ENCODE results near the gene BRINP3. TPM values are rescaled to one million over a fixed set of nuclear protein-coding genes. Genes with fewer than 3 reads are reported as not detected.

Gene BRINP3
- total and polyA plus RNA-seq, 11 donors: 0.15 to 2.7 (median 0.41) TPM; not detected in 3

DNA sequence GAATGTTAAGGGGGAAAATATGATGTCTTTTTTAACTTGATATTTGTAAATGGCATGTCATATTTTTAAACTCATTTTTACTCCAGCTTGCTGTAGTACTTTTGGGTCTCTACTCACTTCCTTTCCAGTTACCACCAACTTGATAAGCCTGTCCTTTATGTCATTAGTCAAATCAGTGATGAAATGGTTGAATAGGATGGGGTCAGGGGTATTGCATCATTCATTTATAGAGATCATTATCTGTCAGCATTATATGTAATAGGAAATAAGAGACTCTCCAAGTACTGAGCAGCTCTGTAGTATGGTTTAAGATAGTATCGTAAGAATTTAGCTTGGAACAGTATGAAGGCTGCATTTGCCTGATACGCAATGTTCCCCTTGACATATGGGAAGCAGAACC, 227.3 kb downstream of the BRINP3 start:
- WGBS, 4 donors: 91 to 96% (median 95%) methylated on average over 2 of the region's 2 CpGs
- no peaks in the 10 kb centered on the region for H3K36me3 ChIP-seq
- no peak overlapping the region for H3K27ac ChIP-seq
- no peaks in the 10 kb centered on the region for H3K4me1 ChIP-seq
- DNase-seq (no peak), ATAC-seq (no peak)
- intact Hi-C loops (cut with DNase I): no loop called here
- H3K4me3 ChIP-seq: no peak overlapping the region
- H3K9me3 ChIP-seq: peaks cover 0 to 14% (median 0%) of the 10 kb centered on the region in 12 donors
- TF ChIP-seq, protein P1, sequence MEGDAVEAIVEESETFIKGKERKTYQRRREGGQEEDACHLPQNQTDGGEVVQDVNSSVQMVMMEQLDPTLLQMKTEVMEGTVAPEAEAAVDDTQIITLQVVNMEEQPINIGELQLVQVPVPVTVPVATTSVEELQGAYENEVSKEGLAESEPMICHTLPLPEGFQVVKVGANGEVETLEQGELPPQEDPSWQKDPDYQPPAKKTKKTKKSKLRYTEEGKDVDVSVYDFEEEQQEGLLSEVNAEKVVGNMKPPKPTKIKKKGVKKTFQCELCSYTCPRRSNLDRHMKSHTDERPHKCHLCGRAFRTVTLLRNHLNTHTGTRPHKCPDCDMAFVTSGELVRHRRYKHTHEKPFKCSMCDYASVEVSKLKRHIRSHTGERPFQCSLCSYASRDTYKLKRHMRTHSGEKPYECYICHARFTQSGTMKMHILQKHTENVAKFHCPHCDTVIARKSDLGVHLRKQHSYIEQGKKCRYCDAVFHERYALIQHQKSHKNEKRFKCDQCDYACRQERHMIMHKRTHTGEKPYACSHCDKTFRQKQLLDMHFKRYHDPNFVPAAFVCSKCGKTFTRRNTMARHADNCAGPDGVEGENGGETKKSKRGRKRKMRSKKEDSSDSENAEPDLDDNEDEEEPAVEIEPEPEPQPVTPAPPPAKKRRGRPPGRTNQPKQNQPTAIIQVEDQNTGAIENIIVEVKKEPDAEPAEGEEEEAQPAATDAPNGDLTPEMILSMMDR (IDR thresholded peaks at IDR 0.05): no peak
- no peak for TF ChIP-seq POLR2A (IDR thresholded peaks at IDR 0.05)
- H3K27me3 ChIP-seq: no peaks in the 10 kb centered on the region

DNA sequence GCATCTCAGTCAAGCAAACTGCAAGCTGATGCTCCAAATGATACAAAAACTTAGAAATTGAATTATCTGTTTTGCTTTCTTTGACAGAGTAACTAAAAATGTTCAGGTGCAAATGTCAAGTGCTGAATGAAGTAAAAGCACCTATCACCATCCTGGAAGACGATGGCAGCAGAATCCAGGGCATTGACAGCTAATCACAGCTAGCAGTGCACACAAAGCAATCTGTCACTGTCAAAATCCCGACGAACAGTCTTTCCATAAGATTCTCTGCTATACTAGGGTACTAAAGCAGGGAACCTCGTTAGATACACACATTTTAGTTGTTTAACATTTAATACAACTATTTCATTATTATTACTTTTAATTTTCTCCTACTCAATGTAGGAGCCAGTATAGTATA, 233.3 kb downstream of the BRINP3 start:
- H3K27me3 ChIP-seq: no peaks in the 10 kb centered on the region
- no peak overlapping the region for H3K4me3 ChIP-seq
- no peak overlapping the region for H3K27ac ChIP-seq
- no peaks in the 10 kb centered on the region for H3K36me3 ChIP-seq
- intact Hi-C loops (cut with DNase I): no loop called here
- DNase-seq (no peak), ATAC-seq (no peak)
- no peak for TF ChIP-seq POLR2A (IDR thresholded peaks at IDR 0.05)
- TF ChIP-seq, protein P1 (IDR thresholded peaks at IDR 0.05): no peak
- no peaks in the 10 kb centered on the region for H3K4me1 ChIP-seq
- H3K9me3 ChIP-seq: no peaks in the 10 kb centered on the region
- 32 to 50% (median 46%) methylated on average over 4 of the region's 4 CpGs for WGBS, 4 donors

DNA sequence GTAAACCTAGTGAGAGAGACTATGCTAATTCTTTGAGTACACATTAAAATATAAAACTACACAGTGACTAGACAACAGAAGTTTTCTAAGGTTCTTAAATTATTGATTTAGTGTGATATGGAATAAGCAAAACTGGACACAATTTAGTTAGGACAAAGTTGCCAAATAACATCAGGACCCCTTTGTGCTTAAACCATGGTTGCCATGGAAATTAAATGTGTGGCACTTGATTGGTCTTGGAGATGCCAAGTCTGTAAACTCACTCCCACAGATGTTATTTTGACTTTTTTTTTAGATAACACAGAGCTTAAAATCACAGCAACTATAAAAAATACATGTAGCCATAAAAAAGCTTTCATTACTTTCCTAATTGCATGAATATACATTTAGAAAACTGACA, 234.6 kb downstream of the BRINP3 start:
- Histone ChIP-seq H3K4me1 (no peaks in the 10 kb centered on the region), H3K4me3 (no peak overlapping the region), H3K27me3 (no peaks in the 10 kb centered on the region), H3K27ac (no peak overlapping the region), H3K36me3 (no peaks in the 10 kb centered on the region), H3K9me3 (peaks cover 0 to 4% (median 0%) of the 10 kb centered on the region in 12 donors)
- DNase-seq (no peak), ATAC-seq (no peak)
- no peak for TF ChIP-seq POLR2A (IDR thresholded peaks at IDR 0.05)
- TF ChIP-seq, protein P1 (IDR thresholded peaks at IDR 0.05): no peak
- intact Hi-C loops (cut with DNase I): no loop called here

DNA sequence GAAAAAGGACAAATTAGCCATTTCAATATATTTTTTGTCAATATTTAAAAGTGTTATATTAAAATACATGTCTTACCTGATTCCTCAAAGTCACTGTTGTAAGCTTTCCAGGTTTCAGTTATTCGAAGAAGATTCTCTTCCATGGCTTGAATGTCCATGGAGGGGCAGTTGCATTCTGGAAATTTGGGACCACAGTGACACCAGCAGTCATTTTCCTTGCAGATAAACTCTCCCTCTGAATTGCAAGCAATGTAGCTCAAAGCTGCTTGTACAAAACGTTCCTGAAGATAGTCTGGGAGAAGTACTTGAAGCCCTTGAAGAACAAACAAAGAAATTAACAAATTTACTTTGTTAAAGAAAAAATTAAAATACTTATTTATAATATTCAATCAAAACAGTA, 251.7 kb downstream of the BRINP3 start:
- no peaks in the 10 kb centered on the region for H3K4me1 ChIP-seq
- intact Hi-C loops (cut with DNase I): no loop called here
- H3K9me3 ChIP-seq: peaks cover 0 to 5% (median 0%) of the 10 kb centered on the region in 12 donors
- no peak for ATAC-seq
- no peak overlapping the region for H3K4me3 ChIP-seq
- DNase-seq: no peak
- no peak overlapping the region for H3K27ac ChIP-seq
- TF ChIP-seq, protein P1 (IDR thresholded peaks at IDR 0.05): no peak
- TF ChIP-seq POLR2A (IDR thresholded peaks at IDR 0.05): no peak
- no peaks in the 10 kb centered on the region for H3K27me3 ChIP-seq
- WGBS, 4 donors: 43 to 59% (median 54%) methylated on average over 2 of the region's 2 CpGs
- H3K36me3 ChIP-seq: no peaks in the 10 kb centered on the region
